ENCODE measurements around the gene PAQR8.
"Not testable (repeated sequence)": the region's sequence is repeated elsewhere in the genome, so short reads cannot be mapped to it uniquely, and the experiment has no call there.

PAQR8 gene

DNA sequence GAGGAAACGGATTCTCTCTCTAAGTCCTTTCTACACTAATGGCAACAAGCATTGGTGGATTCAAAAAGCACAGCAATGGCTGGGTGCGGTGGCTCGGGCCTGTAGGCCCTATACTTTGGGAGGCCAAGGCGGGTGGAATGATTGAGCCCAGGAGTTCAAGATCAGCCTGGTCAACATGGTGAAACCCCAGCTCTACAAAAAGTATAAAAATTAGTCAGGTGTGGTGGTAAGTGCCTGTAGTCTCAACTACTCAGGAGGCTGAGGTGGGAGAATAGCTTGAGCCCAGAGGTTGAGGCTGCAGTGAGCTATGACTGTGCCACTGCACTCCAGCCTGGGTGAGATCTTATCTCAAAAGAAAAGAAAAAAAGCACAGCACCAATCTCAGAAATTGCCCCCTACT is 19.3 kb downstream of the PAQR8 start:
- no peak for FAIRE-seq

DNA sequence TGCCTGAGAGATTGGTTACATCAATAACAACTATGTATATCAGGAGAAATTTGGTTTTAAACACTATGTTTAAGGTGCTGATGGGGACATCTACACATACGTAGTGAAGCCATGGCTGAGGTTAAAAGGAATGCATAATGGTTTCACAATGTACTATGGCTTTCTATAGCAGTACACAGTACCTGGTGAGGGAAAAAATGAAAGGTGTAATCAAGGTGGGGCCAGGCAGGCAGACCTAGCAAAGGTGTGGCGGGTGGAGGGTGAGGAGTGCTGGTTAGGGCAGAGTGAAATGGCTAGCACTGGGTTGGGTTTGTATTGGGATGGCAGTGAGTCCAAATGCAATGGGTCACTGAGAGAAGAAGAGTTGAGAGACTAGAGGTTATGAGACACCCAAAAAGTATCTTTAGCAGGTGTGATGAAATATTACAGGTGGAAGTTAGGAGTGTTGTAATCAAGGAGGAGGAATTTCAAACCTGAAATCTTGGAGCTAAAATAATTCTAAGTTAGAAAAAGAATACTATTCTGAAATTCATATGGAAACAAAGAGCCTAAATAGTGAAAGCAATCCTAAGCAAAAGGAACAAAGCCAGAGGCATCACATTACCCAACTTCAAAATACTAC is 22.3 kb downstream of the PAQR8 start:
- no peak for FAIRE-seq

DNA sequence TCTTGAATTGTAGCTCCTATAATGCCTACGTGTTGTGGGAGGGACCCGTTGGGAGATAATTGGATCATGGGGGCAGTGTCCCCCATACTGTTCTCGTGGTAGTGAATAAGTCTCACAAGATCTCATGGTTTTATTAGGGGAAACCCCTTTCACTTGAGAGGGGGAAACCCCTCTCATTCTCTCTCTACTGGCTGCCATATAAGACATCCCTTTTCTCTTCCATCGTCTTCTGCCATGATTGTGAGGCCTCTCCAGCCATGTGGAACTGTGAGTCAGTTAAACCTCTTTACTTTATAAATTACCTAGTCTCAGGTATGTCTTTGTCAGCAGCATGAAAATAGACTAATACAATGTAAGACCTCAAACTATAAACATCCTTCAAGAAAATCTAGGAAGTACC is 23.1 kb downstream of the PAQR8 start:
- no peak for FAIRE-seq

DNA sequence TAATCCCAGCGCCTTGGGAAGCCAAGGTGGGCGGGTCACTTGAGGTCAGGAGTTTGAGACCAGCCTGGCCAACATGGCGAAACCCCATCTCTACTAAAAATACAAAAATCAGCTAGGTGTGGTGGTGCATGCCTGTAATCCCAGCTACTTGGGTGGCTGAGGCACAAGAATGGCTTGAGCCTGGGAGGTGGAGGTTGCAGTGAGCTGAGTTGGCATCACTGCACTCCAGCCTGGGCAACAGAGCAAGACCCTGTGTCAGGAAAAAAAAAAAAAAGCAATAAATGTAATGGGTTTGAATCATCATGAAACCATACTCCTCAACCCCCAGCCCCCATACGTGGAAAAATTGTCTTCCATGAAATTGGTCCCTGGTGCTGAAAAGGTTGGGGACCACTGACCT is 26.2 kb downstream of the PAQR8 start:
- not testable (repeated sequence) for FAIRE-seq

DNA sequence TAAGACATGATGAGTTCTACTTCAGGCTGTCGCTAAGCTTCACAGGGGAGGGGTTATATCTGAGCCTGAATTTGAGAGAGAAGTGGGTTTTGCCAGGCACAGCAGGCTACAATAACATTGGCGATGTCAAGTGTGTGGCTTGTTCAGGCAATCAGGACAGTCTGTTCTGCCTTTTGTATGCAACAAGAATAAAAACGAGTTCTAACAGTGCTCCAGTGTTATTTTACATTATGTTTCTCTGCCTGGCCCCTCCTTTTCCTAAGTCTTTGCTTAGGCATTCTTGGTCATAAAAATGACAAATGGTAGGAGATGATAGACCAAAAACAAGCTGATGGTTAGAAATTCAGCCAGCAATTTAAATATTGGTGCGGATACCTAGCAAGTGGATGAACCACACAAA is 26.8 kb downstream of the PAQR8 start:
- no peak for FAIRE-seq

GRCh38 chr6:52389264-52389625 is 27.3 kb downstream of the PAQR8 start:
- no peak for FAIRE-seq

- no peak for FAIRE-seq
These were observed 27.8 kb downstream of the PAQR8 start for GRCh38 chr6:52389626-52390360.

DNA sequence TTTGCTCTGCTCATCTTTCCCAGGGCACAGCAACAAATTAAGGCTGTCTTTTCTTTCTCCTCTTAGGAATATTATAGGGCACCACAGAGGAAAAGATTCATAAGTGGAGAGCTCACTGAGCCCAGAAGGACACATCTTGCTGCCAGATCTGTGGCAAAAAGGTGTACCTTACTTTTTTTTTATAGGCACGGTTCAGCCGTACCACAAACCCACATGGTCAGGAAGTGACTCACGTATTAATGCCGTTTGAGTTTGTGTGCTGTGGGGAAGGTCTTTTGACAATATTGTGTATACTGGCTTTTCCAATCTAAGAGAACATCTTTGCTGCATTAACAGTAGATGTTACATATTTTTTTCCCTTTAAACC is 28.4 kb downstream of the PAQR8 start:
- FAIRE-seq: no peak

DNA sequence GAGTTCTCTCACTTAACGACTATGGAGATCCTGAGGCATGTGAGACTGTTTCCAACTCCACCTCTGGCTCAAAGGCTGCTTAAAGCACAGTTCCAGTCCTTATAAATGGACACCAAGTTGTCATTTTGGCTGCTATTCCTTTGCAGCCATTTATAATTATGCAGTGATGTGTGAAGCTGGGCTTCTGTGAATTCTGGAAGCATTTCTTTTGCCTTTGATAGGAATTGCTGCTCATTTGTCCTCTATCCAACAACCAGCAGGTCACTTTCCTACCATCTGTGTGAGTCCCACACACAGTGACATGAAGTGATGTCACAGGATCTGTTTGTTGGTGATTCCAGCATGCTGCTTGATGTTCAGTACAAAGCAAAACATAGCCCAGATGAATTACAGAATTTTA is 29.6 kb downstream of the PAQR8 start:
- no peak for FAIRE-seq

DNA sequence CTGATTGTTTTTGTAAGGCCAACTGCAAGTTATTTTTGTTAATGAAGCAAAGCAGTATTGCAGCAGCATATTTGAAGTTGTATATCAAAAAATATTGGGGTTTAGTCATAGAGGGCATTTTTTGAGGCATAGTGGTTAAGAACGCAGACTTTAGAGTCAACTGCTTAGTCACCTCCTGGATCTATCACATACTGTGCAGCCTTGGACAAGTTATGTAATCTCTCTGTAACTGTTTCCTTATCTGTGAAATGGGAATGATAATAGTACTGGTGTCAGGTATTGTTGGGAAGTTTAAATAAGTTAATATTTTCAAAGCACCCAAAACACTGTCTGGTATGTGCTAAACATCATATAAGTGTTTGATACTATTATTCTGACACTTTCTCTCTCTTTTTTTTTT is 31.0 kb downstream of the PAQR8 start:
- FAIRE-seq: no peak

GRCh38 chr6:52393780-52394179 is 31.8 kb downstream of the PAQR8 start:
- FAIRE-seq: no peak

- FAIRE-seq: no peak
These were observed 32.3 kb downstream of the PAQR8 start for GRCh38 chr6:52394251-52394666.

GRCh38 chr6:52395969-52396368 is 34.0 kb downstream of the PAQR8 start:
- no peak for FAIRE-seq

DNA sequence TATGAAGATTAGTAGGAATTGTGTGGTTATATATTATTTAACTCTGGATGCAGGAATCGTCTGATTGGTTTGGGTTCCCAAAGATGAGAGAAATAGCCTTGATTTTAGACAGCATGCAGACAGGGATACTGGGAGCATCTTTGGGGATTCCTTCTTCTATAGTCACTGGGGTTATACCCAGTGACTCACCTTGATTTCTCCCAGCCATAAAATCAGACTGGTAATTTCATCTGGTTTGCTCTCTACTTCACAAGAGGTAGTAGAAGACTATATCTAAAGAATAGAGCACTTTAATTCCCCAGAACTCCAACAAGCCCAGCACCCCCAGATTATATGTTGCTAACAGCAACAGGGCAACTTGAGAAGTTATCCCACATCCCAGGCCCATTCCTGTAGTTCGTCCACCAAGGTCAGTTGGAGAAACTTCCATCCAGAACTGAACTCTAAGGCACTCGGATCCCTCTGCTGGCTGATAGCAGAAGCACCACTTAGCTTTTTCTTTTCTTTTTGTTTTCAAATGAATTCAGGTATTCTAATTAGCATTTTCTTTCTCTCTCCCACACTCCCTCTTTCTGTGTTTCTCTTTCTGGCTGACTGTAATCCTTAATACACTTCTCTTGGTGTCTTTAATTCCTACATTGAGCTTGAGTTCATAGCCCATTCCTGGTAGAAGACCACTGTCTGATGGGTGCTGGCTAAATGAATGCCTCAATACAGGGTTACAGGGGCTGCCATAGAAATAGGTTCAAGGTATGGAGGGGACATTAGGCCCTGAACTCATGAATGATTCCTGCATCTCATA is 37.8 kb downstream of the PAQR8 start:
- peak; percentile 84 for FAIRE-seq

DNA sequence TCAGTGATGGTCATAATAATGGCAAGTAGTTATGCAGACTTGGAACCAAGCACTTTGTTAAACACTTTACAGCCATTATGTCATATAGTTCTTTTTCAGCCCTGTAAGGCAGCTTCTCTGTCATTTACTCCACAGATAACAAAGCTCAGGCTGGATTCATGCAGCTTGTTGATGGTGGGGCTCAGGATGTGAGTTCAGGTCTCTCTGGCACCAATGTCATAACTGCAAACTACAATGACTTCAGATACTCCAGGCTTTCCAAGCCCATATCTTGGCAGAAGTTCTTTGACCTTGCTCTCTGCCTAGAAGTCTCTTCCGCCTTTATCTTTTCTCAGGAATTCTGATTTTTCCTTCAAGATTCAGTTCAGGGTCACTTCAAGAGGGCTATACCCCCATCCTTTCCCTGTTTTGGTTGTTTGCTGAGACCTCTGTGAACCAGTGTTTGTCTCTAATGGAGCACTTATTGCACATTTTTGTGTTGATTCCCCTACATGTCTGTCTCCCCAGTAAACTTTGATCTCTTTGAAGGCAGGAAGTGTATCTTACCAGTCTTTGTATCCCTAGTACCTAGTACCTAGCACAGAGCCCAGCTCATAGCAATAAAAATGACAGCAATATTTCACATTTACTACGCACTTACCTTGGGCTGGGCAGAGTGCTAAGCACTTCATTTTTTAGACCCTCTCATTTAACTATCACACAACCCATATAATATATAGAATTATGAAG is 38.5 kb downstream of the PAQR8 start:
- no peak for FAIRE-seq

DNA sequence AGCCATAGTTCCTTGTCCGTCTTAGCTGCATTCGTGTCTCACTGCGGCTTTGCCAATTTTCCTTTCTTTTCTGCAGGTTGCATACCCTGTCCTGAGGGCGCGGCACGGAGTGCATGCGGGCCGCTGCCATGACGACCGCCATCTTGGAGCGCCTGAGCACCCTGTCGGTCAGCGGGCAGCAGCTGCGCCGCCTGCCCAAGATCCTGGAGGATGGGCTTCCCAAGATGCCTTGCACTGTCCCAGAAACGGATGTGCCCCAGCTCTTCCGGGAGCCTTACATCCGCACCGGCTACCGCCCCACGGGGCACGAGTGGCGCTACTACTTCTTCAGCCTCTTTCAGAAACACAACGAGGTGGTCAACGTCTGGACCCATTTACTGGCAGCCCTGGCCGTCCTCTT is 41.1 kb downstream of the PAQR8 start:
- FAIRE-seq: no peak

- FAIRE-seq: no peak
These were observed 41.7 kb downstream of the PAQR8 start for GRCh38 chr6:52403627-52404026.

GRCh38 chr6:52405243-52405642 is 43.3 kb downstream of the PAQR8 start:
- FAIRE-seq: no peak

DNA sequence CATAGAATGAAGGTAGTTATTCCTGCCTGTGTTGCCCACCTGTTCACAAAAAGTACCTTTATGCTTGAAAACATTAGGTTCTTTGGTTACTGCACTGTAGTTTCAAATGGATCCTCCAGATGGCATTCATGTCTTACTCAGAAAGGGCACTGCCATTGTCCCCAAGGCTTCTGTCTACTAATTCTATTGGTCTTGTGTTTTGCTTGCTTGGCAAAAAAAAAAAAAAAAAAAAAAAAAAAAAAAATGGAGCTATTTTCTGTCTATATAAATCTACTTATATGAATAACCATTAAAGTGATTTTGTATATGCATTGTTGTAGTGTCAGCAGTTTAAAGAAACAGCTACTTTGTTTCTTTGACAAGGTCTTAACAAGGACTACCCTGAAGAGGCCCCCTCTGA is 45.5 kb downstream of the PAQR8 start:
- FAIRE-seq: peak; percentile 78

DNA sequence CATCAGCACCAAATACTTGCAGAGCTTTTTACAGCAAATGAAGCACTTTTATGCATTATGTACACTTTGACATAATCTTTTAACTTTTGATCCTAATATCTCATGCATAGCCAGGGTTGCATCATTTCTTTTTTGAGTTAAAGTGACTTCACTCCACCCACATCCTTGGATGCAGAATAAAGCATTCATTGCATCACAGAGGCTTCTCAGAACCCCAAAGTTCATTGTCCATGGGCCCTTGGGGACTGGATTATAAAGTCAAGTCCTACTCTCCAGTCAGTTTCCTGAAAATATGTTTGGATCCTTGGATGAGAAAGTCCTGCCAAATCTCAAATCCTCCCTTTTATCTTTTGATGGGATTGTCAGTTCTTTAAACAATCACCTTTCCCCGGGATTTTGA is 47.5 kb downstream of the PAQR8 start:
- FAIRE-seq: no peak

- no peak for FAIRE-seq
These were observed 49.0 kb downstream of the PAQR8 start for GRCh38 chr6:52410979-52411378.

DNA sequence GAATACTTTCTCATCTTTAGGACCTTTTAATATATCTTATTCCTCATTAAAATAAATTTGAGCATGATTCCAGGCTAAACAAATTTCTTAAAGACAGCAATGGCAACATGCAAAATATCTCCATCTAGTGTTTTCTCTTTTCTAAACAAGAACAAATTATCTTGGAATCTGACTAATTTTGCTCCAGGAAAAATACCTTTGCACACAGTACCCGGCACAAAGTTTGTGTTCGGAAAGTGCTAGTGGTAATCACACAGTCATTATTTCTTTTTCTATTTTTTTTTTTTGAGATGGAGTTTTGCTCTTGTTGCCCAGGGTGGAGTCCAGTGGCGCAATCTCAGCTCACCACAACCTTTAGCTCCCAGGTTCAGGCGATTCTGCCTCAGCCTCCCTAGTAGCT is 50.0 kb downstream of the PAQR8 start:
- FAIRE-seq: no peak

- FAIRE-seq: no peak
These were observed 53.4 kb downstream of the PAQR8 start for GRCh38 chr6:52415333-52415732.

Measured in A204.1 (cell line).